Activated T-helper 9 cell treated with anti-CD3 and anti-CD28 coated beads, Interleukin-2, amount 50 U/mL, for 16 hours (primary cell): Measurements from ENCODE around the gene C15orf62.

Experiments
- DNase-seq: peaks from one replicate; pipeline ENCODE4 v3.0.0-alpha.2; 2020; ENCODE audit warnings: low read depth

The C15orf62 gene

DNA sequence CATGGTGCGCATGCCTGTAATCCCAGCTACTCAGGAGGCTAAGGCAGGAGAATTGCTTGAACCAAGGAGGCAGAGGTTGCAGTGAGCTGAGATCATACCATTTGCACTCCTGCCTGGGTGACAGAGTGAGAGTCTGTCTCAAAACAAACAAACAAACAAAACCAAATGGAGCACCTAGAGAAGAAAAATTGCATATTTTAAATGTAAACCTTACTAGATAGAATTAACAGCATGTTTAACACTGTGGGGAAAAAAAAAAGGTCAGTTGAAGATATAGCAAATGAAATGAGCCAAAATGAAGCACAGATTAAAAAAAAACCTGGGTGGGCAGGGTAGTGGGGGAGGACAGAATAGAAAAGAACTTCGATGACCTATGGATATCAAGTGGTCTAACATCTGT, 51.4 kb downstream of the C15orf62 start:
- DNase-seq, result no peak
